GM10248 (cell line): ENCODE results near the gene TRMT10C.
A peak's percentile ranks its signal among the peaks of the same experiment; 100 is the strongest.

ENCODE experiments used
- CTCF ChIA-PET: fragments of 300-600 bp; sonication (Branson Sonifier 250); formaldehyde crosslinking; extraction: SDS; loops from one replicate; lab custom pipeline; 2021; ENCODE audit warnings: antibody characterized with exemption; lab: Yijun Ruan, JAX
- POLR2A ChIA-PET: fragments of 350-650 bp; sonication (Branson Sonifier 250); formaldehyde crosslinking; extraction: SDS; loops from one replicate; lab custom pipeline; 2020; ENCODE audit warnings: antibody characterized with exemption; lab: Yijun Ruan, JAX
- DNase-seq: peaks from one replicate; pipeline ENCODE4 v3.0.0; 2012; ENCODE audit errors: extremely low spot score
- TF ChIP-seq, protein P1 (sequence below): IDR thresholded peaks from 2 replicates; pipeline ENCODE4 v1.5.1; 2012; ENCODE audit warnings: mild to moderate bottlenecking, low read depth; ENCODE audit errors: extremely low read depth, missing control alignments, control extremely low read depth

Gene TRMT10C

DNA sequence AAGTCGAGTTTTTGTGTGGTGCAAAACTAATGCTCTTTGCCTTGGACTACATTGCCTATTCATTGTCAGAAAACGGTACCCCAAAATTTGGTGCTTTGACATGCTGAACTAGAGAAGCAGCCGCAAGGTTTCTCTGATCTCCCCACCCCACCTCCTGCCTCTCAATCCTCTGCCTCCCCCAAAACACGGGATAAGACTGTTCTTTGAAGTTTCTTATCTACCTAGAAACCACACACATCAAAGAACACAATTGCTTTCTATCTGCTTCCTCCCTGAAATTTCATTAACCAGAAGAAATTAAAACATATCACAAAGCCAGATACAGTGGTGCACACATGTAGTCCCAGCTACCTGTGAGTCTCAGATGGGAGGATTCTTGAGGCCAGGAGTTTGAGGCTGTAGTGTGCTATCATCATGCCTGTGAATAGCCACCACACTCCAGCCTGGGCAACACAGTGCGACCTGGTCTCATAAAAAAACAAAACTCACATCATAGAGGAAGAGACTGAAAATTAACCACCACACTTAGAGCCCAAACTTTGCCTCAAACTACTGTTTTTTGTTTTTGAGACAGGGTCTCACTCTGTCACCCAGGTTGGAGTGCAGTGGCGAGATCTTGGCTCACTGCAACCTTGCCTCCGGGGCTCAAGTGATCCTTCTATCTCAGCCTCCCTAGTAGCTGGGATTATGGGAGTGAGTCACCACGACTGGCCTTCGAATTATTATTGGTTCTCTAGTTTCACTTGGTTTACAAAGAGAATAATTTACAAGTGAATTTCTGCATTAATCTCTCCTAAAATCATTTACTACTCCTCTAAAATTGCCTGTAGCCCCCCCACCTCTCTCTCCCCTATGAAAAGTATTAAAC lies 9.6 kb downstream of the TRMT10C start:
- TF ChIP-seq, protein P1, sequence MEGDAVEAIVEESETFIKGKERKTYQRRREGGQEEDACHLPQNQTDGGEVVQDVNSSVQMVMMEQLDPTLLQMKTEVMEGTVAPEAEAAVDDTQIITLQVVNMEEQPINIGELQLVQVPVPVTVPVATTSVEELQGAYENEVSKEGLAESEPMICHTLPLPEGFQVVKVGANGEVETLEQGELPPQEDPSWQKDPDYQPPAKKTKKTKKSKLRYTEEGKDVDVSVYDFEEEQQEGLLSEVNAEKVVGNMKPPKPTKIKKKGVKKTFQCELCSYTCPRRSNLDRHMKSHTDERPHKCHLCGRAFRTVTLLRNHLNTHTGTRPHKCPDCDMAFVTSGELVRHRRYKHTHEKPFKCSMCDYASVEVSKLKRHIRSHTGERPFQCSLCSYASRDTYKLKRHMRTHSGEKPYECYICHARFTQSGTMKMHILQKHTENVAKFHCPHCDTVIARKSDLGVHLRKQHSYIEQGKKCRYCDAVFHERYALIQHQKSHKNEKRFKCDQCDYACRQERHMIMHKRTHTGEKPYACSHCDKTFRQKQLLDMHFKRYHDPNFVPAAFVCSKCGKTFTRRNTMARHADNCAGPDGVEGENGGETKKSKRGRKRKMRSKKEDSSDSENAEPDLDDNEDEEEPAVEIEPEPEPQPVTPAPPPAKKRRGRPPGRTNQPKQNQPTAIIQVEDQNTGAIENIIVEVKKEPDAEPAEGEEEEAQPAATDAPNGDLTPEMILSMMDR, result no peak
- DNase-seq, result no peak
- ChIA-PET POLR2A (interaction anchor here (0.6 kb wide), 1 partner anchor 212 kb away, joined by 3 read pairs; no protein-coding TSS in a partner anchor), CTCF (interaction anchor here (1.4 to 3.9 kb wide), 3 partner anchors 8 to 49 kb away, joined by 3 to 39 read pairs (median 3); partner anchors contain the start of gene TRMT10C)

DNA sequence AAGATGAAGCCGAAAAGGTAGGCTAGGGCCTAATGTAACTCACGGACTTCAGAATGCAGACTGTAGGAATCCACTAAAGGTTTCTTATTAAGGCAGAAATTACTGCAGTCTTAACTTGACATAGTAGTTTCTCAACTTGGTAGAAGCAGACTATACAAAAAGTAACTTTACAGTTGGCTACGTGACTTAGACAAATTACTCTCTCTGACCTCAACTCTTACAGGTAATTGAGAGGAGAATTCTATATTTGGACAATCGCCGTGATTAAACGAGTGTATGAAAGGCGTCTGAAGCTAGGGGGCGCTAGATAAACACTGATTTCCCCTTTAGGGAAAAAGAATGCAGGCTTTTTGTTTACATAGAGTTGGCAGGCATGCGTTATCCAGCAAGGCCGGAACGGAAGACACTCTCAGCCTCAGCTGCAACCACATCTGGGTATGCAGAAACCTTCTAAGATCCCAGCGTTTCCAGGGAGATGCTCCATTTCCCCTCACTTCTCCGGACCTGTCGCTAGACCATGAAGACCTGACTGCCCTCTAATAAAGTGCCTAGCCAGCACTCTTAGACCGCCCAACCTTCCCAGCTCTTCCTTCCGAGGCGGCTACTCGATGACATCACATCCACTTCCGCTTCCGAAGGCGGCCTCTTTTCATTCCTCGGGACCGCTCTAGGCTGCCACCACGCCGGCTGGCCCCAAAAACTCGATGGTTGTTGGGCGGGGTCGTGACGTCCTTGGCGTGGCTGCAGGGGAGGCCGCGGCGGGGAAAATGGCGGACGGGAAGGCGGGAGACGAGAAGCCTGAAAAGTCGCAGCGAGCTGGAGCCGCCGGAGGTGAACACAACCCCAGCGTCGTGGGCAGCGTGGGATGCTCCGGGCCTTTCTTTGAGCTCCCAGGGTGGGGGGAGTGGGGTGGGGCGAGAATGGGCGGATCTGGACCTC lies 12.1 kb downstream of the TRMT10C start, which contains the start of gene PCNP:
Gene PCNP (plus strand): TSS at position 732 of the 939 bp plus-strand sequence. CDS start 36 bp downstream, at position 768.
- ChIA-PET POLR2A (interaction anchor here (0.6 to 2.8 kb wide), 7 partner anchors 8 to 1240 kb away, joined by 3 to 17 read pairs (median 3); partner anchors contain the start of gene TRMT10C), CTCF (interaction anchor here (0.6 to 3.9 kb wide), 27 partner anchors 11 to 866 kb away, joined by 3 to 39 read pairs (median 4); partner anchors contain the start of genes CEP97, TRMT10C and ZBTB11)
- TF ChIP-seq, protein P1, result peak; percentile 71
- DNase-seq, result peak; percentile 93

DNA sequence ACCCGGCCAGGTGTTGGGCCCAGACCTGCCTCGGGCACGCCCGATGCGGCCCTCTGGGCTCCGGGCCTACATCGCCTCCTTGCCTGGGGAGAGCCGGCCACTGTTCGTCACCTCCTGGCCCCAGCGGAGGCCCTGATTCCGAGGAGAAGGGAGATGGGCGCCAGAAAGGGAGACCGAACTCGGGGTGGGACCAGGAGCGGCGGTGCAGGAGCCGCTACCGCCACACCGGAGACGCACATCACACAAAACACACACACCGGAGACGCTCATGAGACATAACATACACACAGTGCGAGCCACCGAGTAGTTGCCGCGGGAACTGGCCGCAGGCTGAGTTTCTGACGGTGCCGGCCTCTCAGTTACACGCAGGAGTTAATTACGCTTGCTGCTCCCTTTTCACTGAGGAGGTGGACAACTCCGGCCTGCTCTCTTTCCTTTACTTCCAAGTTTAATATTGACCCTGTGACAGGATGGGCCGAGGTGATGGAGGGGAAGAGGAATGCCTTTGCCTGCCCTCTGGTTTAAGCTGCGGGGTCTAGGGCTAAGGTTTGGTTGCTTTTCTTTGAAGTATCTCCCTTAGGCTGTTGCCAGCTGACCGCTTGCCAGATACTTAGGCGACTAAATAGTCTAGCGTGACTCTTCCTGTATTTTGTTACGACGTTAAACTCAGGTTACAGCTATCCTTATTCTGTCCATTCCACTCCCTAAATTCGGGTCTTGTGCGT lies 12.9 kb downstream of the TRMT10C start:
- CTCF ChIA-PET, result interaction anchor here (0.8 to 3.9 kb wide), 23 partner anchors 11 to 866 kb away, joined by 3 to 39 read pairs (median 4); partner anchors contain the start of genes CEP97, TRMT10C and ZBTB11
- no peak for DNase-seq
- POLR2A ChIA-PET, result interaction anchor here (0.6 to 2.8 kb wide), 4 partner anchors 13 to 1048 kb away, joined by 4 to 17 read pairs (median 8); partner anchors contain the start of gene TRMT10C
- TF ChIP-seq, protein P1, result no peak

DNA sequence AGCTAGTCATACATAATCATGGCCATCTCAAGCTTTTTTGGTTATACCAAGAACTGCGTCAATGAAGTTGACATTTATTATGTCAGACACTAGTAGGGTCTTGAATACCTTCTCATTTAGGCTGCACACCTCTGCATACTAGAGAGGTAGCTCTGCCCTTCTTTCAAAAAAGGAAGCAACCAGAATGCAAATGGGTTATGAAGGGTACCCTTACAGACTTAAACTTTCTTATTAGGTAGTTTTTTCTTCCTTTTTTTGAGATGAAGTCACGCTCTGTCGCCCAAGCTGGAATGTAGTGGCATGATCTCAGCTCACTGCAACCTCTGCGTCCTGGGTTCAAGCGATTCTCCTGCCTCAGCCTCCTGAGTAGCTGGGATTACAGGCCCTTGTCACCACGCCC lies 15.6 kb downstream of the TRMT10C start:
- ChIA-PET POLR2A (interaction anchor here (0.8 kb wide), 1 partner anchor 100 kb away, joined by 3 read pairs; no protein-coding TSS in a partner anchor), CTCF (interaction anchor here (0.5 to 1.9 kb wide), 5 partner anchors 8 to 99 kb away, joined by 3 to 5 read pairs (median 3); no protein-coding TSS in a partner anchor)
- TF ChIP-seq, protein P1, result no peak
- no peak for DNase-seq

DNA sequence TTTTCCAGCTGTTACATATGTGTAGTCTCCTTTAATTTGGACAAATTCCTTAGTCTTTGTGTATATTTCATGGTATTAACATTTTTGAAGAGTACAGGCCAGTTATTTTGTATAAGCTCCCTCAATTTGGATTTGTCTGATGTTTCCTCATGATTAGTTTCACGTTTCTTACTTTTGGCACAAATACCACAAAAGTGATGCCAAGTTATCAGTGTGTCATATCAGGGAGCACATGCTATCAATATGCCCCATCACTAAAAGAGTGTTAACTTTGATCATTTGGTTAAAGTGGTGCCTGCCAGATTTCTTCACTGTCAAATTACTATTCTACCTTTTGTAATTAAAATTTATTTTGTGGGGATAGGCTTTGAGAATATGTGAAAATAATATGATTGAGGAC lies 26.9 kb downstream of the TRMT10C start:
- TF ChIP-seq, protein P1, result no peak
- CTCF ChIA-PET, result interaction anchor here (0.9 to 2.4 kb wide), 3 partner anchors 11 to 77 kb away, joined by 3 to 10 read pairs (median 8); partner anchors contain the start of gene PCNP
- POLR2A ChIA-PET, result no interaction called here
- no peak for DNase-seq
